Astrocyte (in vitro differentiated cells and primary cell): ENCODE data around the gene HERC2. TPM values are rescaled to one million over a fixed set of nuclear protein-coding genes. Genes with fewer than 3 reads are reported as not detected.
"Not testable (repeated sequence)": the region's sequence is repeated elsewhere in the genome, so short reads cannot be mapped to it uniquely, and the experiment has no call there.

Experiments
- DNase-seq: peaks from one replicate; pipeline ENCODE4 v3.0.0-alpha.2; 2010; ENCODE audit warnings: low read depth
- FAIRE-seq: peaks from 2 replicates; lab custom pipeline; 2011; peaks lifted over from hg19 to GRCh38; lab: Jason Lieb, UNC
- H2AFZ ChIP-seq: 2 replicates; pipeline ENCODE4 v1.6.0; 2012; ENCODE audit warnings: low read depth, low read length, inconsistent platforms
- H3K27ac ChIP-seq: 2 replicates; pipeline ENCODE4 v1.5.1; 2011; ENCODE audit warnings: low read depth, low read length, inconsistent platforms
- H3K27me3 ChIP-seq: 2 replicates; pipeline ENCODE4 v1.6.0; 2011; ENCODE audit warnings: low read length, inconsistent platforms; ENCODE audit not compliant: insufficient read depth
- H3K36me3 ChIP-seq: 2 replicates; pipeline ENCODE4 v1.5.1; 2011; ENCODE audit warnings: low read length, inconsistent platforms; ENCODE audit not compliant: insufficient read depth
- H3K4me1 ChIP-seq: 2 replicates; pipeline ENCODE4 v1.5.1; 2011; ENCODE audit warnings: low read length, inconsistent platforms; ENCODE audit not compliant: insufficient read depth
- H3K4me2 ChIP-seq: 2 replicates; pipeline ENCODE4 v1.6.0; 2012; ENCODE audit warnings: low read length, inconsistent platforms
- H3K4me3 ChIP-seq: 2 replicates; pipeline ENCODE4 v1.5.1; 2011; ENCODE audit warnings: low read depth, mild to moderate bottlenecking, low read length, inconsistent platforms; ENCODE audit not compliant: insufficient read depth
- H3K79me2 ChIP-seq: 2 replicates; pipeline ENCODE4 v1.6.0; 2012; ENCODE audit warnings: mild to moderate bottlenecking, low read length, inconsistent platforms; ENCODE audit not compliant: insufficient read depth
- H3K9ac ChIP-seq: 2 replicates; pipeline ENCODE4 v1.6.0; 2012; ENCODE audit warnings: mild to moderate bottlenecking, low read length, inconsistent platforms
- H3K9me3 ChIP-seq: 2 replicates; pipeline ENCODE4 v1.5.1; 2012; ENCODE audit warnings: low read depth, mild to moderate bottlenecking, low read length, inconsistent platforms; ENCODE audit not compliant: insufficient read depth
- H4K20me1 ChIP-seq: 2 replicates; pipeline ENCODE4 v1.6.0; 2012; ENCODE audit warnings: low read length, inconsistent platforms; ENCODE audit not compliant: insufficient read depth
- H3K27ac Mint-ChIP-seq: one replicate; pipeline ENCODE4 v1.8.0; 2021; ENCODE audit warnings: mild to moderate bottlenecking, mixed read lengths; ENCODE audit not compliant: unreplicated experiment
- H3K27me3 Mint-ChIP-seq: one replicate; pipeline ENCODE4 v1.8.0; 2021; ENCODE audit warnings: low read depth, mixed read lengths; ENCODE audit not compliant: unreplicated experiment
- H3K36me3 Mint-ChIP-seq: one replicate; pipeline ENCODE4 v1.8.0; 2021; ENCODE audit warnings: low read depth, mixed read lengths; ENCODE audit not compliant: unreplicated experiment
- H3K4me1 Mint-ChIP-seq: one replicate; pipeline ENCODE4 v1.8.0; 2021; ENCODE audit warnings: low read depth, mixed read lengths; ENCODE audit not compliant: unreplicated experiment
- H3K4me3 Mint-ChIP-seq: one replicate; pipeline ENCODE4 v1.8.0; 2021; ENCODE audit warnings: mild to moderate bottlenecking, moderate library complexity, mixed read lengths; ENCODE audit not compliant: unreplicated experiment
- H3K9me3 Mint-ChIP-seq: one replicate; pipeline ENCODE4 v1.8.0; 2021; ENCODE audit warnings: mild to moderate bottlenecking, mixed read lengths; ENCODE audit not compliant: unreplicated experiment
- CTCF ChIP-seq: IDR thresholded peaks from 2 replicates; pipeline ENCODE4 v1.5.1; 2011; ENCODE audit warnings: low read depth, mild to moderate bottlenecking, inconsistent platforms, low read length, moderate library complexity; ENCODE audit not compliant: insufficient read depth
- EZH2 ChIP-seq: IDR thresholded peaks from 2 replicates; pipeline ENCODE4 v1.6.1; 2012; ENCODE audit warnings: mild to moderate bottlenecking, low read length, inconsistent platforms; ENCODE audit not compliant: insufficient read depth
- total RNA-seq: library from RNA; stranded (reverse); gene quantifications from 2 replicates; pipeline ENCODE4 v1.2.1, GENCODE V29; 2021

Gene HERC2
- total RNA-seq, 1 donor from 2014 or later: 61.5 TPM

- no peak overlapping the region for H3K27ac Mint-ChIP-seq
- H3K4me3 Mint-ChIP-seq: no peak overlapping the region
- H3K27me3 Mint-ChIP-seq: no peaks in the 10 kb centered on the region
Observed at GRCh38 chr15:28123408-28124023, 198.5 kb downstream of the HERC2 start.

GRCh38 chr15:28122038-28122949 is 199.7 kb downstream of the HERC2 start:
- Histone ChIP-seq H3K4me1 (no peaks in the 10 kb centered on the region), H3K36me3 (peaks cover 12% of the 10 kb centered on the region), H3K79me2 (no peaks in the 10 kb centered on the region), H2AFZ (no peak overlapping the region), H3K27ac (no peak overlapping the region), H3K27me3 (no peaks in the 10 kb centered on the region), H3K9me3 (no peaks in the 10 kb centered on the region), H3K9ac (no peak overlapping the region), H3K4me2 (no peak overlapping the region), H4K20me1 (peaks cover 27% of the 10 kb centered on the region), H3K4me3 (no peak overlapping the region)
- Mint-ChIP-seq H3K36me3 (peaks cover 28% of the 10 kb centered on the region), H3K4me1 (peaks cover 2% of the 10 kb centered on the region), H3K9me3 (no peaks in the 10 kb centered on the region), H3K27me3 (no peaks in the 10 kb centered on the region), H3K27ac (no peak overlapping the region), H3K4me3 (no peak overlapping the region)
- DNase-seq: no peak
- TF ChIP-seq EZH2 (no peak), CTCF (no peak)
- no peak for FAIRE-seq

More at GRCh38 chr15:28123408-28124023, 198.5 kb downstream of the HERC2 start:
- H3K36me3 ChIP-seq: peaks cover 12% of the 10 kb centered on the region
- H4K20me1 ChIP-seq: peaks cover 32% of the 10 kb centered on the region
- H3K9me3 ChIP-seq: no peaks in the 10 kb centered on the region
- no peak overlapping the region for H3K27ac ChIP-seq
- TF ChIP-seq EZH2: no peak
- peak; percentile 81 for TF ChIP-seq CTCF
- H3K4me2 ChIP-seq: no peak overlapping the region
- FAIRE-seq: peak; percentile 82
- no peaks in the 10 kb centered on the region for H3K4me1 ChIP-seq
- H3K4me3 ChIP-seq: no peak overlapping the region
- H3K9ac ChIP-seq: peak overlapping the region; percentile 10
- no peaks in the 10 kb centered on the region for H3K79me2 ChIP-seq
- H2AFZ ChIP-seq: no peak overlapping the region
- peaks cover 2% of the 10 kb centered on the region for H3K4me1 Mint-ChIP-seq
- peak; percentile 52 for DNase-seq
- no peaks in the 10 kb centered on the region for H3K27me3 ChIP-seq
- H3K36me3 Mint-ChIP-seq: peaks cover 20% of the 10 kb centered on the region
- H3K9me3 Mint-ChIP-seq: no peaks in the 10 kb centered on the region

- H3K4me2 ChIP-seq, FAIRE-seq, H3K27ac ChIP-seq, H3K27ac Mint-ChIP-seq, H3K4me1 Mint-ChIP-seq, H2AFZ ChIP-seq, H3K9ac ChIP-seq, H3K4me3 ChIP-seq, DNase-seq, H3K79me2 ChIP-seq, H3K9me3 ChIP-seq, H3K27me3 Mint-ChIP-seq, H3K4me3 Mint-ChIP-seq, H3K4me1 ChIP-seq, H3K27me3 ChIP-seq, H3K9me3 Mint-ChIP-seq: not testable (repeated sequence)
- peaks cover 12% of the 10 kb centered on the region for H3K36me3 ChIP-seq
- H3K36me3 Mint-ChIP-seq: peaks cover 25% of the 10 kb centered on the region
- peaks cover 26% of the 10 kb centered on the region for H4K20me1 ChIP-seq
Observed at GRCh38 chr15:28121577-28121976, 200.4 kb downstream of the HERC2 start.
